DMS 273 treated with DMSO at 0.1 percent for 48 hours (cell line): ENCODE data around the gene ELOVL1.
"Not testable (repeated sequence)": the region's sequence is repeated elsewhere in the genome, so short reads cannot be mapped to it uniquely, and the experiment has no call there.

Experiments used
- DNase-seq: peaks from one replicate; lab custom pipeline; 2025; lab: John Stamatoyannopoulos, UW

Gene ELOVL1

DNA sequence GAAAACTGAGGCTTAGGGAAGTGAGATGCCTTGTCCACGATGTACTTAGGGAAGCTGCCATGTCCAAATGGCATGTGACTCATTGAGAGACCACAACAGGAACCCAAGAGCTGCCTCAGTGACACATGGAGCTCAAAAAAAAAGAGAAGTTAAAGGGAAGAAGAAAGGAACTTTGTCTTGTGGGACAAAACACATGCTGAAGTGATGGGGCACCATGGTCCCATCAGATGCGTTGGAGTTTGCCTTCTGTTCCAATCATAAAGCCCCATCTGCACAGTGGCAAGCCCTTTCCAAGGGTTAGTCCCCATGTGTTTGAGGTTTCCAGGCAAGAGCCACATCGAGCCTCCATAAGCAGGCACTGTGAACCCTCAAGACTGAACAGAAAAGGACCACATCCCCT lies 13.8 kb upstream of the ELOVL1 start:
- DNase-seq: no peak

- no peak for DNase-seq
These were observed 11.7 kb upstream of the ELOVL1 start for GRCh38 chr1:43379476-43379875.

DNA sequence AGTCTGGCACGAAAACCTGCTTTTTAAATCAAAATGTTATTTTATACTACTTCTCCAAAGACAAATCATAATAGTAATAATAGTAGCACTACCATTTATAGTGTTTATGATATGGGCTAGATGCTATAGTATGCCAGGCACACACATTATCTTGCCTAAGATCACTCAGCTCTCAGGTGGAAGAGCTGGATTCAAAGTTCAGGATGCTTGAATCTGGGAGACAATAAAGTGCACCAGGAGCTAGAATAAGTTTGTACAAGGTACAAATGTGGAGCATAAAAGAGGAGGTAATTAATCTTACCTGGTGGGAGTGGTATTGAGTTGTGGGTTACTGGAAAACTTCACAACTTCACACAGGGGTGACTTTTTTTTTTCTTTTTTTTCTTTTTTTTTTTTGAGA lies 10.0 kb upstream of the ELOVL1 start:
- no peak for DNase-seq

- no peak for DNase-seq
These were observed 9.0 kb upstream of the ELOVL1 start for GRCh38 chr1:43376723-43377235.

DNA sequence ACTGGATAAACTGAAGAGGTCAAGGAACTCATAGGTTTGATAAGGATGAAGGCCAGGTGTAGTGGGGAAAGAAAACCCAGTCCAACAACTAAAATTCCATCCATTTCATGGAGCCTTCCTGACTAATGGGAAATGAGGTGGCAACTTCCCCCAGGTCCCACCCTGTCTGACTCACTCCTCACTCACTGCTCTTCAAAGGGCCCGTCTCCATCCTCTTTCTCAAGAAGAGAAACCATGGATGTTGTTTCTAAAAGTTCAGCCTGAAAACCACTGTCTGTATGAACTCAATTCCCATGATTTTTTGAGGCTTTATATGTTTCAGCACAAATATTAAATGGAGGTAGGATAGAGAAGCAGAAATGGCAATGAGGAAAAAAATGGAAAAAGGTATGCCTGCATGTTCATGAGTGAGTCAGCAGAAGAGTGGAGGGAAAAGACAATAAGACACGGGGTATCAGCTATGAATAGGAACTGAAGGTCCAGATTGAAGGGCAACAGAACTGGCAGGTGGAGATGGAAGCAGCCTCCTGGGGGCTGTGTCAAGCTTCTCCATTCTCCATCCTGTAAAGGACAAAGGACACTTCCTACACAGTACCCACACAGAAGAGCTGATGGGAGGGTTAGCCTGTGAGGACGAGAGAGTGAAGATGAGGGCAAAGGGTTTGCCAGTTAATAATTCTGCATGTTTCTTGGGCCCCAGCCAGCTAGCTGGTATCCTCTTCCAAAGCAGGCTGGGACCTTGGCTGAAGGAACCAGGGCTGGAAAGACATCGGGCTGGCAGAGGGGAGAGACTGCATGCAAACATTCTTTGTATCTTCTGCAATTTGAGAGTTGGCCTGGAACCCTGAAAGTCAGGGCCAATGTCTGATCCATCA lies 5.5 kb upstream of the ELOVL1 start:
- DNase-seq: no peak

DNA sequence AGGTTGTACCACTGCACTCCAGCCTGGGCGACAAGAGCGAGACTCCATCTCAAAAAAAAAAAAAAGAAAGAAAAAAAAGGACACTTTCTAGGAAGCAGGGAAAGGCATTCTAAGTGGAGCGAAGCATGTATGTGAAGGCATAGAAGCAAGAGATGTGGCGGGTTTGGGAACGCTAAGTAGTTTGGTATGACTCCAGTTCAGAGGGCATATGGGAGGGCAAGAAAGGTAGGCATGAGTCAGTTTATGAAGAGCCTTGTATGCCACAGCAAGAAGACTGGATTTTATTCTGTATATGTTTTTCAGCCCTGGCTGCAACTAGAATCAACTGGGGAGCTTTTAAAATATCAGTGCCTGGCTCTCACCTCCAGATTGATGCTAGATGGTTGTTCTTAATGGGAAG lies 4.4 kb upstream of the ELOVL1 start:
- no peak for DNase-seq

DNA sequence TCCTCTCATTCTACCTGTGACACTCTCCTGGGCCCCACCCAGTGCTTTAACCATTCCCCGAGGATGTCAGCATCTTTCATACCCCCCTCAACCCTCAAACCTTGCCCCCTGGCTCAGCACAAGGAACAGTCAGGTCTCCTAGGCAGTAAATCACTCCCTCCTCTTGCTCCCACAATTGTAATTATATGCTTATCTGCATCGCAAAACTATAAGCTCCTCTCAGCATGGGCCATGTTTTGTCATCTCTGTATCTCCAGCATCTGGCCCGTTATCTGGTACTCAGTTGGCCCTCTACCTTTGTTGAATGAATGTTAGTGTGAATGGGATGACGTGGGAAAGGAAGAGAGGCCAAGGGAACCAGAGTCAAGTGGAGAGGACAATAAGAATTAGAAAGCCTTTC lies 2.8 kb upstream of the ELOVL1 start:
- no peak for DNase-seq

DNA sequence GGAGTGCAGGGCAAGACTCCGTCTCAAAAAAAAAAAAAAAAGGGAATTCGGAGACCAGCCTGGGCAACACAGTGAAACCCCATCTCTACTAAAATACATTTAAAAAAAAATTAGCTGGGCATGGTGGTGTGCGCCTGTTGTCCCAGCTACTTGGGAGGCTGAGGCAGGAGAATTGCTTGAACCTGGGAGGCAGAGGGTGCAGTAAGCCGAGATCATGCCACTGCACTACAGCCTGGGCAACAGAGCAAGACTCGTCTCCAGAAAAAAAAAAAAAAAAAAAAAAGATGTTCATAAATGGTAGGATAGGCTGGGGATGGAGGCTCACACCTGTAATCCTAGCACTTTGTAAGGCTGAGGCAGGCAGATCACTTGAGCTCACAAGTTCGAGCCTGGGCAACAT lies 2.0 kb upstream of the ELOVL1 start:
- not testable (repeated sequence) for DNase-seq

- no peak for DNase-seq
These were observed 822 bp upstream of the ELOVL1 start for GRCh38 chr1:43368646-43369020.

GRCh38 chr1:43367026-43367903 lies 546 bp downstream of the ELOVL1 start:
- DNase-seq: no peak

GRCh38 chr1:43366601-43367025 lies 1.2 kb downstream of the ELOVL1 start:
- DNase-seq: no peak

GRCh38 chr1:43366179-43366578 lies 1.6 kb downstream of the ELOVL1 start:
- no peak for DNase-seq

DNA sequence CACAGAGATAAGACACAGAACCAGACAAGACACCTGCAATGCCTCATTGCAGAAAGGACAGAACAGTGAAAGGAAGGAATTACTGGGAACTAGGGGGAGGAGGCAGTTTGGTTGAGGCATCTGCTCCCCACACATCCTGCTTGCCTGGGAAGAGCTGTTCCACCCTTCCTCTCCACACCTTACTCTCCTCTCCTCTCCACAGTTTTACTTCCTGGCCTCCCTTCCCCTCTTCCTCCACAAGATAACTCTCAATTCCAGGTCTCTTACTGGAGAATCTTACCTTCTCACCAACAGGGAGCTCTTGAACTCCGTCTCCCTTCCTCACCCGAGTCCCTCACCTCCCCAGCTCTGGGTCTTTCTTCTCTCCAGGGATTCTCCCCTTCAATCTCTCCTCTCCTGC lies 2.1 kb downstream of the ELOVL1 start:
- DNase-seq: no peak

DNA sequence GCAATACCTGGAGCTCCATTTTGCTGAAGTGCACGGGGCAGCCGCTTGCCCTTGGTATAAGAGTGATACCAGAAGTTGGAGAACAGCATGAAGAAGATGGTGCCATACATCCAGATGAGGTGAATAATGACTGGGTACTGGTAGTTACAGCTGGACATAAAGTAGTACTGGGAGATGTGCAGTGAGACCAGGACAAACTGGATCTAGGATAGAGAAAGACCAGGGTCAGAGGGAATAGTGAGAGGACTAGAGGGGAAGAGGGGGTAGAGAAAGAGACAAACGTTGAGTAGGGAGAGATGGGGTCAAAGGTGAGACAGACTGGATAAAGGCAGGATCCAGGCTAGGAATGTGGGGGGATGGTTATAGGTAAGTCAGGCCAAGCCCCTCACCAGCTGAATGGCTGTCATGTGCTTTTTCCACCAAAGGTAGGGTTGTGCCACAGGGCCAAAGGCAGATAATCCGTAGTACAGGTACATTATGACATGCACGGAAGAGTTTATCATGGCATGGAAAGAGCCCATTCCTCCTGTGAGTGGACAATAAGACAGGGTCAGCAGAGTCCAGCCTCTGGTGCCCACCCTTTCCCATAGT lies 3.8 kb downstream of the ELOVL1 start:
- DNase-seq: no peak

DNA sequence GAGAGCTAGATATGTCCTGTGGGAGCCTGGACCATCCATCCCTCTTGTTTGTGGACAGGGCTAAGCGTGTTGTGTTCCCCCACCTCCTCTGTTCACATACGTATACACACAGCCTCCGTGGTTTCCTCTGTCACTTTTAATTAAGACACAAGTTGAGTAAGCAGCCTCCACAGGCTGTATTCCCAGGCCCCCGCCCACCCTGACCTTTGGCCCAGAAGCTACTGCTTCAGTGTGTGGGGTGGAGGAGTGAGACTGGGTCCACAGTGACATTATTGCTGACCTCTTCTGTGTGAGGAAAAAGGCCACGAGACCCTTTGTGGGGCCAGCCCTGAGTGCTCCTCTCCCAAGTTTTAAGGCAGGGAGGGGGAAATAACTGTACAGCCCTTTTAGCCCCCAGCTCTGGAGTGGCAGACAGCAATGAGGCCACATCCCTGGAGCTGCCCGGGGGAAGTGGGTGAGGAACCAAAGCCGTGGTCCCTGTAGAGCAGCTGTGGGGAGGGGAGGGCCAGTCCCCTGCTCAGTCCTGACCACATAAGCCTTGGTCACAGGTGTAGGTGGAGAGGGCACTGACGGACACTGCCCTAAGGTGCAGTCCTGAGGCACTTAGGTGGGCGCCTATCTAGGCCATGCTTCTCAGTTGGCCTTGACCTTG lies 4.4 kb downstream of the ELOVL1 start:
- DNase-seq: no peak

- DNase-seq: no peak
These were observed 7.2 kb downstream of the ELOVL1 start for GRCh38 chr1:43360616-43361015.

DNA sequence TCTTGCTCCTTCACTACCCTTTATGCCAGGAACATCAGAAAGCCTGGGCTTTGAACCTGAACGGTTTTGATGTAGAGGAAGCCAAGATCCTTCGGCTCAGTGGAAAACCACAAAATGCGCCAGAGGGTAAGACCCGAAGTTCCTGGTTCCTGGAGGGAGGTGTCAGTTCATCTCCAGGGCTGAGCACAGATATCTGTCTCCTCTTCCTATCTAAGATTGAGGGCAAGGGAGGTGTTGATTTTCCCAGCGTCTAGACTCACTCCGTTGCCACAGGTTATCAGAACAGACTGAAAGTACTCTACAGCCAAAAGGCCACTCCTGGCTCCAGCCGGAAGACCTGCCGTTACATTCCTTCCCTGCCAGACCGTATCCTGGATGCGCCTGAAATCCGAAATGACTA lies 8.1 kb downstream of the ELOVL1 start:
- DNase-seq: no peak

- DNase-seq: peak; percentile 95
These were observed 8.8 kb downstream of the ELOVL1 start, which contains the start of gene CDC20 for GRCh38 chr1:43358746-43359693. CDC20 (plus strand) TSS chr1:43358981; CDS start chr1:43359216, 235 bp downstream.

DNA sequence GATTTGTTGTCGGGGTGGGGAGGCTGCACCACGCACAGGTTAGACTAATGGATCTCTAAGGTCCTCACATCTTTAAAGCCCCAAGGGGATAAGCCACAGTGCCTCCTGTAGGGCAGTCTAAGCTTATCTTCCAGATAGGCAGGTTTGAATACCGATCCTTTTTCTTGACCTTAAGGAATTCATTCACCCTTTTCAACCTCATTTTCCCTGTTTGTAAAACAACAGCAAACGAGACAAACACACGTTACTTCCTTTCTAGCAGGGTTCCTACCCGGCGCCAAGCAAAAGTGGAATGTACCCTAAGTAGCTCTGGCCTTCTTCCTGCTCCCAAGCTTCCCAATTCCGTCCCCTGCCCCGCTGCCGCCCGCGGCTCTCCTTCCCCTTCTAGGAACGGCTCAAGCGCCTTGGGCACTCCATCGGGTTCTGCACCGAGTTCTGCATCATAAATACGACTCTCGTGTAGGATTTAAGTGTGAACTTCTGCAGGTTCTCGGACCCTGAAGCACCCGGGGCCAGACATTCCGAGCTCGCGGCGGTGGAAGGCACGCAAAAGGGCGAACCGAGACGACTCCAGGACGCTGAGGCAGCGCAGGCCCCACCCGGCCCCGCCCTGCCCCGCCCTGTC lies 9.6 kb downstream of the ELOVL1 start:
- peak; percentile 19 for DNase-seq

DNA sequence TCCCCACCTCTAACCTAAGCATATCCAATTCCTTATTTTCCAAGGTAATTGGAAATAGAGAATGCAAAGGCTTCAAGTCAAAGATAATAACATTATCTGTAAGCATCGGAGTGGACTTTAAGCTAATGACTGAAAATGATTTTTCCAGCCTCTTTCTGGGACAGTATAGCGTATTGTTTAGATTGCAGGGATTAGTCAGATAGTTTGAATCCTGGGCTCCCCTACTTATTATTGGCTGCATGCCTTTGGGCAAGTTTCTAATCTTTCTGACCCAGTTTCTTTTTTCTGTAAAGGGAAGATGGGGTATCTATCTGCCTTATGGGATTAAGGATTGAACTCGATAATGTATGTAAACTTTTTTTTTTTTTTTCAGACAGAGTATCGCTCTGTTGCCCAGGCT lies 10.6 kb downstream of the ELOVL1 start:
- DNase-seq: no peak
